ENCODE data around the gene NT5C3A. TPM values are rescaled to one million over a fixed set of nuclear protein-coding genes. Genes with fewer than 3 reads are reported as not detected.
"Not testable (repeated sequence)": the region's sequence is repeated elsewhere in the genome, so short reads cannot be mapped to it uniquely, and the experiment has no call there.

NT5C3A gene
- total and polyA plus RNA-seq, 2 donors from 2014 or later: 22.2 to 29.0 TPM

DNA sequence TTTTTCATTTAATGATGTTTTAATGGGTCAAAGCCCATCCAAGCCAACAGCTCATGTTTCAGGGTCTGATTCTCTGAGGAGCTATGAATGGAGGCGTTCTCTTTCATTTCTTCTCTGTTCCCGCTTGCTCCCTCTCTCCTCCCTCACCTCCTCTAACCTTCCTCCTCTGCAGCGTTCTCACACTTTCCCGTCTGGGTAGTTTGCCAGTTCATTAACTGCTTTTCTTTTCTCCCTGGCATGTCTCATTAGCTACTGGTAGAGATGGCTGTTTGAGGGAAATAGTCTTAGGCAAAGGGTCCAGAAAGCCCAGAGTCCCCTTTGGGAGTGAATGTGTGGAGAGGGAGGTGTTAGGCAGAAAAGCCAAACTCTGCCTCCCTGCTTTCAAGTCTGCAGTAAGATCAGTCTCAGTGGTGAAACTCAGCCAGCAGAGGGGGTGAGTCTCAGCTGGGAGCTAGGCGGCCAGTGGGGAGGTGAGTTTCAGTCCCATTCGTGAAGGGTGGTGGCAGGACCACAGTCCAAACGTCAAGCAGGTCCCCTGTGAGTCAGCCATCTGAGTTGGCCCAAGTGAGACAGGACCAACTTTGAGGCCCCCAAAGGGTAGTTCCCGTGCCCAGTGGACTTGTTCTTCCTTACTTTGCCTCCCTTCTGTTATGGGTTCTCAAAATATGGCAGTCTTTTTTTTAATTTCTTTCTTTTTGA, 98.0 kb downstream of the NT5C3A start:
- peak in 3 of 5 donors; percentile 27 to 62 (median 57) for DNase-seq
- H3K36me3 ChIP-seq (ENCODE audit: control insufficient read depth in 2 of 3, insufficient read depth in 3 of 3, low read length in 3 of 3); H3K27ac ChIP-seq (ENCODE audit: low read depth in 2 of 2, low read length in 2 of 2); H3K9ac ChIP-seq (ENCODE audit: low read length in 3 of 3); FAIRE-seq; H3K4me1 ChIP-seq (ENCODE audit: control insufficient read depth in 2 of 3, insufficient read depth in 2 of 3, low read depth in 1 of 3, low read length in 3 of 3); intact Hi-C loops (cut with DNase I); H3K9me3 ChIP-seq (ENCODE audit: control insufficient read depth in 2 of 3, insufficient read depth in 1 of 3, low read length in 3 of 3); H3K4me3 ChIP-seq (ENCODE audit: low read length in 3 of 3); H3K27me3 ChIP-seq (ENCODE audit: control insufficient read depth, insufficient read depth, low read length): not testable (repeated sequence)

Other genes starting within 250 kb of the NT5C3A start
- gene KBTBD2, start 171.0 kb downstream of the NT5C3A start, total RNA-seq: 34.0 TPM
- gene KBTBD2, start 171.0 kb downstream of the NT5C3A start, polyA plus RNA-seq (ENCODE audit: insufficient read depth, low read depth, low replicate concordance): 12.1 TPM
- gene FKBP9, start 105.3 kb downstream of the NT5C3A start, total RNA-seq: 109 TPM
- gene FKBP9, start 105.3 kb downstream of the NT5C3A start, polyA plus RNA-seq (ENCODE audit: insufficient read depth, low read depth, low replicate concordance): 55.1 TPM
- 11.3 TPM for gene RP9, start 46.6 kb upstream of the NT5C3A start, total RNA-seq
- 26.1 TPM for gene RP9, start 46.6 kb upstream of the NT5C3A start, polyA plus RNA-seq (ENCODE audit: insufficient read depth, low read depth, low replicate concordance)
- 23.4 TPM for gene BBS9, start 66.8 kb upstream of the NT5C3A start, total RNA-seq
- 9.0 TPM for gene BBS9, start 66.8 kb upstream of the NT5C3A start, polyA plus RNA-seq (ENCODE audit: insufficient read depth, low read depth, low replicate concordance)

Data from kidney (tissue), 11 donors.